Loucy (cell line): ENCODE data around the gene ITPKA.

Experiments used
- CTCF ChIP-seq: fragments of 200-600 bp; sonication (generic); conservative IDR thresholded peaks from 2 replicates; pipeline ENCODE4 v1.5.1; 2014; ENCODE audit warnings: mild to moderate bottlenecking, antibody characterized with exemption, low read length
- EZH2phosphoT487 ChIP-seq: fragments of 200-600 bp; IDR thresholded peaks from 2 replicates; pipeline ENCODE4 v1.6.1; 2018; ENCODE audit warnings: antibody characterized with exemption, mild to moderate bottlenecking, moderate library complexity, borderline replicate concordance

DNA sequence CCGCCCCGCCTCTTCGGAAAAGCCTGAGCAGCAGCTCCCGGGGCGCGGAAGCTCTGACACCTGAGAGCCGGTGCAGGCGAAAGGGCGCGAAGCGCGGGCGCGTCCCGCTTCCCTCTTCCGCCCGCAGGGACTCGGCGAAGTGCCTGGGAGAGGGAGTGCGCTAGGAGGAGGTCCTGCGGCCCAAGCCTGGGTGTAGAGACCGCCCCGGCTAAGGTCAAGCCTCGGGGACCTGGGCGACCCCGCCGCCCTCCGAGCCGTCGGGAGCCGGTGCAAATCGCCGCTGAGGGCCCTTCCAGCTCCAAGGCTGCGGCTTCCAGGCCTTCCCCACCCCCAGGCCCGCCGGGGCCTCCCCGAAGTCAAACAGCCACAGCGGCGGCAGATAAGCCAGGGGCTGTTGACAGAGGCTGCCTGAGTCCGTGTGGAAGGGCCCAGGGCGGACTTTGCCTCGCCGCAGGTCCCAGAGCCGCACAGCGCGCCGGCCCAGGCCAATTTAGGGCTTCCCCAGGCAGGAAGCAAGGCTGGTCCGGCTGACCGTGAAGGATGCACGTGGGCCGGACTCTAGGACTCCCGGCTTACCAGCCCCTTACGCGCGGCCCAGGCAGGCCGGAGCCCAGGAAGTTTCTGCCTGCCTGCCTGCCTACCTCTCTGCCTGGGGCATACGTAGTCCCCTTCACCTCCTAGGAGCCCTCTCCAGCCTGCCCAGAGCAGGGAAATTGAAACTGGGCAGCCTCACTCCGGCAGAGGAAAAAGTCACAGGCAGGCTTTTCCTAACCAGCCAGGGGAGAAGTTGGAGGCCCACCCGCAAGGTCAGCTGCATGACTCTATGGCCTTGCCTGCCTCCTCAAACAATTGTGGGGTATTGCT is 2.3 kb downstream of the ITPKA start:
- TF ChIP-seq CTCF (no peak), EZH2phosphoT487 (no peak)
